Hair follicle dermal papilla cell (primary cell): ENCODE results near the gene OR2M4. TPM values are rescaled to one million over a fixed set of nuclear protein-coding genes. Genes with fewer than 3 reads are reported as not detected.

Source experiments
- total RNA-seq: library from RNA; depleted of rRNA; stranded (reverse); fragments of >200 nt; gene quantifications from 2 replicates; pipeline ENCODE4 v1.2.3, GENCODE V29; 2012

The OR2M4 gene, protein sequence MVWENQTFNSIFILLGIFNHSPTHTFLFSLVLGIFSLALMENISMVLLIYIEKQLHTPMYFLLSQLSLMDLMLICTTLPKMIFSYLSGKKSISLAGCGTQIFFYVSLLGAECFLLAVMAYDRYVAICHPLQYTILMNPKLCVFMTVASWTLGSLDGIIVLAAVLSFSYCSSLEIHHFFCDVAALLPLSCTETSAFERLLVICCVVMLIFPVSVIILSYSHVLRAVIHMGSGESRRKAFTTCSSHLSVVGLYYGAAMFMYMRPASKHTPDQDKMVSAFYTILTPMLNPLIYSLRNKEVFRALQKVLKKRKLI
- total RNA-seq: under 0.01 and 0.12 TPM in 2 replicates

DNA sequence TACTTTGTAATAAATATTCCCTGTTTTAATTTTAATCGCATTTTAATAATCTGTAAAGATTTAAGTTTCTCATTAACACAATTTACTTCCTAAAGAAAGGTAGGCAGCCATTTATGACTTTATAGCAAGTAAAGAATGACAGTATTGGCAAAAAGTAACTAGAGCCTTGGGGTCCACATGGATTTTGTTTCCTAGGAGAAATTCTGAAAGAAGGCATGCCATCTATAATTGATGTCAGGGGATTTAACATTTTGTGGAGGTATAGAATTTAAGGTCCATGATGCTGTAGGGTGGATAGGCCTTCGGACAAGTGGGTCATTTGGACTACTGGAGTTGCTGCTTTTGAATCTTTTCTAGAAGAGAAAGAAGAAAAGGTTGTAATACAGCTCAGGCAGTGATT is at the start of gene OR2M4:
TSS of gene OR2M4 (plus strand) at position 301 of the 400 bp plus-strand sequence. CDS start 7,512 bp downstream, outside the sequence.

DNA sequence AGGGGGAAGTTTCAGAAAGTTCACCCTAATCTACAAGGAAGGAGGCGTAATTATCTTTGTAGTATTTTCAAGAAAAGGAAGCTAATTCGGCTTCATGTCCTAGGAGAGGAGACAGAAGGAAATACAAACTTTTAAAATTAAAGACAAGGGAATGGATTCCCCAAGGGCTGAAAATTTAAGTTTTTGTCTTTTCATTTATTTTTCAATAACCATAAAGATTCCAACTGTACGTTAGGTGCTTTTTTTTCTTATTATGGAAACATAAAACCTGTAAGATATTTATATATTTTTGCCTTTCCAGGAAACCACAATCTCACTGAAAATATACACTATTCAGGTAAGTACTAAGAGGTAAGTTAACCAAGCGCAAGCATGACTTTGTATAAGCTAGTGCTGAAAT is 34.3 kb upstream of the OR2M4 start, which contains the start of gene OR2M3:
TSS of gene OR2M3 (plus strand) at position 301 of the 400 bp plus-strand sequence. CDS start 5,803 bp downstream, outside the sequence.

DNA sequence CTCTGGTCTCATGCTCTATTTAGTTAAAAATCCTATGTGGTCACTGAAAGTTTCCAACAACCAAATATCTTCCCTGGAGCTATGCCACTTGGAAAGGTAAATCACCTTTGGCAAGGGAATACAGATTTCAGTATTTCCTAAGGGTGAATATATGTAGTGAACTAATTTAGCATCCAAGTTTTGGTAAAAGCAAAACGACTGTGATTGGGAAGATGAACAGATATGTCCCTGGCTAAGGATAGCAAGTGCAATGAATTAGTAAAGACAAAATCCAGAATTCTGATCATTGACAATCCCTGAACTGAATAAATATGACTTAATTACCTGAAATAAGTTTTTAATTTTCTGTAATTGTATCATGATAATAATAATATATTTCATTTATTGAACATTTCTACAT is 46.7 kb downstream of the OR2M4 start, which contains the start of gene OR2T33:
TSS of gene OR2T33 (minus strand) at position 101 of the 400 bp plus-strand sequence. CDS start 4,162 bp downstream, outside the sequence.

Other genes starting within 250 kb of the OR2M4 start
- 0.12 and 0.32 TPM in 2 replicates for gene OR2L5, start 217.8 kb upstream of the OR2M4 start, total RNA-seq
- under 0.01 TPM in 1 of 2 replicates, not detected in the other for gene OR2L2, start 201.3 kb upstream of the OR2M4 start, total RNA-seq
- gene OR2L3, start 184.6 kb upstream of the OR2M4 start, total RNA-seq: 0.16 TPM in 1 of 2 replicates, not detected in the other
- gene OR2L13, start 136.2 kb upstream of the OR2M4 start, total RNA-seq: 0.16 TPM in 1 of 2 replicates, not detected in the other
- gene OR2M5, start 86.3 kb upstream of the OR2M4 start, total RNA-seq: not detected in 2 replicates
- gene OR2M2, start 56.6 kb upstream of the OR2M4 start, total RNA-seq: not detected in 2 replicates
- under 0.01 and 0.12 TPM in 2 replicates for gene OR2M3, start 34.2 kb upstream of the OR2M4 start, total RNA-seq
- gene OR2T33, start 46.6 kb downstream of the OR2M4 start, total RNA-seq: not detected in 2 replicates
- not detected in 2 replicates for gene OR2T12, start 72.0 kb downstream of the OR2M4 start, total RNA-seq
- not detected in 2 replicates for gene OR2M7, start 93.2 kb downstream of the OR2M4 start, total RNA-seq
- gene OR14C36, start 117.4 kb downstream of the OR2M4 start, total RNA-seq: not detected in 2 replicates
- gene OR2T4, start 130.2 kb downstream of the OR2M4 start, total RNA-seq: not detected in 2 replicates
- gene OR2T6, start 144.3 kb downstream of the OR2M4 start, total RNA-seq: not detected in 2 replicates
- not detected in 2 replicates for gene OR2T1, start 171.6 kb downstream of the OR2M4 start, total RNA-seq
- not detected in 2 replicates for gene OR2T2, start 214.2 kb downstream of the OR2M4 start, total RNA-seq
- not detected in 2 replicates for gene OR2T3, start 241.9 kb downstream of the OR2M4 start, total RNA-seq